Stimulated activated CD8-positive, alpha-beta memory T cell treated with anti-CD3 and anti-CD28 coated beads, Interleukin-12 subunit alpha, Interleukin-12 subunit beta, amount 100 ng/mL, for 4 hours (primary cell): ENCODE results near the gene FRMD5.

ENCODE experiments used
- DNase-seq: peaks from one replicate; pipeline ENCODE4 v3.0.0-alpha.2; 2020; ENCODE audit warnings: low read depth

The FRMD5 gene

DNA sequence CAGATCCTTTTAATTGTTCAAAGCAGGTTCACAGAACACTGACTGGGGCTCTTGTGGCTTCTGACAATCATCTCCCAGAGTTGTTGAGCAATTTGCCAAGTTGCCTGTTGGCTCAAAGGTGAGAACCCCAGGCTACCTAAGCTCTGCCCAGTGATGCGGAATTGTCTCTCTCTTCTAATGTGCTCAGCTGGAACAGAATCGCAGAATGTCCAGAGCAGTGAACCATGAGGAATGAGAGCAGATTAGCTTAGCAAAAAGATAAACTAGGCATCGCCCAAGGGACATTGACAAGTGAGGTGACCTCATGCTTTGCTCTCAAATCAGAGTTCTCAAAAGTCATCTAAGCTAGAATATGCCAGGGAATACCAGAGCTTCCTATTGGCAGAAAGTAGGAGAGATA lies 220.2 kb downstream of the FRMD5 start:
- no peak for DNase-seq

DNA sequence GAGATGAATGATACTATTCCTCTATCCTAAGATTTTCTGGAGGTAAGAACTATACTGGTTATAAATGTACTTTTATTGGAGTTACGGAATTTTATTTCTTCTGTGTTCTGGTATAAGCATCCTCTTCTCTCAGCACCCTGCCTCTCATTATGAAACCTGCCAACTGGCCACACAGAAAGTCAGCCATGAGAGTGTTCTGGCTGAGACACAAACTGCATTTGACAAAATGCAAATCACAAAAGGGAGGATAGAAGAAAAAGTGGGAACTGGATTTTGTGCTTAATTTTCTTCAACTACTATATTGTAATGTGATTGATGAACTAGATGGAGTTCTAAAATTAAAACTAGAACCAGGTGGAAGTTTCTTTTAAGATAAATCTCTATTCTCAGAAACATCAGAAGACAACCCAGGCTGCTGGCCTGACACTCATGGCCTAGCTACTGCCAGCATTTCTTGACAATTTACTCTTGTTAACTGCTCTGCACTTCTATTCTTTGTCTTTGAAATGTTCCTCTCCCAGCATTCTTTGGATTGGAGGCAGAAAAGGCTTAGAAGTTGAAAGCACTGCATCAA lies 225.2 kb downstream of the FRMD5 start:
- no peak for DNase-seq

DNA sequence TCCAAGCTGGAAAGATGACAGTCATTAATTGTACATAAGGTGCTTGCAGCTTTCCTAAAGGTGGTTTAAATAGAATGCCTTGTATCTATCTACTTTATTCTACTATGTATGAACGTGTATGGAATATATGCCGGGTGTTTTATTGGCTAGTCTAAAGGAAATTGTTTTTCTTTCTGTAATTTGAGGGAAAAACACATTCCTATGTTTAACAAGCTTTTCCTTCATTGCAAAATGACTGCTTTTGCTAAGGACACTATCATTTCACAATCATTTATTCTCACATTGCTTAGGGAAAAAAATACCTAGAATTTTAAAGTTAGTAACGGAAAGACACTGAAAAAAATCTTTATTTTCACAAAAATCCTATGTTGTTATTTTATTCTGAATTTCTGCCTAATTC lies 226.5 kb downstream of the FRMD5 start:
- no peak for DNase-seq

DNA sequence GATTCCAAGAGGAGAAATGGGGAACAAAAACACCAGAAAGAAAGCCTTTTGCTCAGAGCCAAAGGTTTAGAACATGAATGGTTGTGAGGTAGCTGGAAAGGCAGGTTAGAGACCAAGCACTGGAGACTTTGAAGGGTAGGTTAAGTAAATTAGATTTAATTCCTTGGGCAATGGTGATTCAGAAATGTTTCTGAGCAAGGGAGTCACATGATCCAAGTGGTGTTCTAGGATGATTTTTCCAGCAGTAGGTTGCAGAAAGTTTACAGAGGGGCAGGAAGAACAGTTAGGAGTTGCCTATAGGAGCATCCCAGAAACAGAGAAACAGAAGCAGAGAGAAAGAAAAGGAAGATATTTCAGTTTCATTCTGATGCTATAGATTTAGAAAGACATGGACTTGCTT lies 228.4 kb downstream of the FRMD5 start:
- DNase-seq = no peak

DNA sequence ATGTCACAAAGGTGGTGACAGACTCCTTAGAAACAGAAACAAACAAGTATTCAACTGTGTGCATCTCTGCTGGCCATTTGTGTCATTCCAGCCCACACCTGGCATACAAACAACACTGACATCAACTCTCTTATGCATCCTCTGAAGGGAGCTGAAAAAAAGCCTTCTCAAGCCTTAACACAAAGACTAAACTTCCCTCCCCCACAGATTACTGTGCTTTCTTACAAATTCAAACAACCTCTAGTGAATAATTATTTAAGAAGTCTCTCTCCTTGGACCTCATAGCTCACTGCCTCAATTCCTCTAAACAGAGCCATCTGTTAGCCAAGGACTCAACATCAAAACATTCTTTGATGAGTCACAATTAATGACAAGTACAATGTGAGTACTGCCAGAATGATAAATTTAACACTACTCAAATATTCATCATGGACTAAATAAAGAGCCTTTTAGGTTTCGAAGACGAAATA lies 236.2 kb downstream of the FRMD5 start:
- no peak for DNase-seq

DNA sequence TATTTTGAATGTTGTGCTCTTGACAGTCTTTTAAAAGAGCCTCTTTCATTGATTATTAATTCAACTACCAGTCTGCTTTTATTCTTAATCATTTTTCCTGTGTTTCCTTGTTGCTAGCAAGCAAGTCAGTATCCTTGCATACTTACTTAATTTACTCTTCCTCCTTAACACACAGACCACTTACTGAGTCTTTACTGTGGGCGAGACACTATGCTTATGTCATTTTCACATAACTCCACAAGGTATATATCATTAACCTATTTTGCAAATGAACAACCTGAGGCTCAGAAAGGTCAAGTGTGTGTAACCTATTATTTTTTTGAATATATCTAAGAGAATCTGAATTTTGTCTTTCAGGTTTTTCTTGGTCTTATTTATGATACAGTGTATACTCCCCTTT lies 237.3 kb downstream of the FRMD5 start:
- no peak for DNase-seq

DNA sequence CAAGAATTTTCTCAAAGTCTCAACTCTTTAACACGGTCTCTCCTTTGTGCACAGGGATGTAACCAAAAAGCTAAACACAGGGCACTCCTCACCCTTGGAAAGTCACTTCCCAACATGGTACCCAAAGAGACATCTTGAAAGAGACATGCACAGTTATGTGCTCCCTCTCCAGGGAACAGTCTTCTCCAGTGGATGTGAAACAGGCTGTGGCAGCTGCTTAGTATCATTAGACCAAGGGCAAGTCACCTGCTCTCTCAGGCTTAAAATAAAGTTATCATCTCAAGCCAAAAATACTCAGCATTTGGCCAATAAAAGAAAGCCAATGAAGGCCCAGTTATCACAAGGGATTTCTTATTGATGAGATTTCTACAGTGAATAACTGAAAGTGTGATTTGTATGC lies 239.9 kb downstream of the FRMD5 start:
- DNase-seq = no peak

DNA sequence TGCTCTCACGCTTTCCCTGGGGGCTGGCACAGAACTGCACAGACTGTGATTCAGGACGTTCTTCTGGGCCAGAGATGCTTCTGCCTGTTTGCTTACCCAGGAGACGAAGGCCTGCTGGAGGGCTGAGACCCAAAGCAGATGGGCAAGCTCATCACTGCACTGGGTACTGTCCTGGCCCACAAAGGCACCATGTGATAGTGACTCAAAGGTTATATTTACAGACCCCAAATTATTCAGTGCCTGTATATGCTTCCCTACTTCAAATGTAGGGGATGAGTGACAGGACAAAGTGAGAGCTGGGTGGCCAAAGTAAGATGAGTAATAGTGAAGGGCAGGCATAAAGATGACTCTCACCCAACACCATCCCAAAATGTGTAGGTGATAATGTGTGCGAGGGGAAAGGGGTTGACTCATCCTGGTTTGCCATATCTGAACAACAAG lies 240.9 kb downstream of the FRMD5 start:
- no peak for DNase-seq

DNA sequence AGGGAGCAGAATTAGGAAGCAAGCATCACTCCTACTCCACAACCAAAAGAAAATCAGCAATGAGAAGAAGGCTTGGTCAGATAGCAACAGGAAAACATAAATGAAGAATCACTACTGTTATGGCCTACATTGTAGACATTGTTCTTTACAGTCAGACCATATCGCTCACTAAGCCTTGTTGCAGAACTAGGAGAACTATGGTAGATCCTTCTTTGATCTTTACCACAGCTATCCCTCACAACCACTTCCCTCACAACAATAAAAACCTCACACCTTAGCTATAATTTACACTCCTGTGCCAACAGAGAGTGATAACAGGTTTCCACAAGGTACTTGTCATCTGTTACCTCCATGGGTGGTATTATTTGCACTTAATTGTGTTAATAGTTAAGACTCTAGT lies 241.7 kb downstream of the FRMD5 start:
- no peak for DNase-seq

DNA sequence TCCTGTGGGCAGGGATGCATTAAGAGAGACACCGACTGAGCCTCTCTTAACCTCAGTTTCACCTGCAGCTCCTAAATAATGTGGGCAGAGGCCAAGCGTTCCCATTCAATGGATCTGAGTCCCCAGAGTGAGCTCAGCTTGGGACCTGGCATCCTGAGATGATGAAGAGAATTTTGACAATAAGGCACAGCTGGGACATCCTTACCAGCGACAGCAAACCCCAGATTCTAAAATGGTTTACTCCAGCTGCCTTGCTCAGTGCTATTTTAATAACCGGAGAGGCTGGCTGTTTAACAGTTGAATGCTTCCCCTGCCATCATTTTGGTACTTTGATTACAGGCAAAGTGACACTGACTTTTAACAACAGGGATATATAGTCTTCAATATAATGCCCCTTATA lies 244.5 kb downstream of the FRMD5 start:
- DNase-seq = no peak

DNA sequence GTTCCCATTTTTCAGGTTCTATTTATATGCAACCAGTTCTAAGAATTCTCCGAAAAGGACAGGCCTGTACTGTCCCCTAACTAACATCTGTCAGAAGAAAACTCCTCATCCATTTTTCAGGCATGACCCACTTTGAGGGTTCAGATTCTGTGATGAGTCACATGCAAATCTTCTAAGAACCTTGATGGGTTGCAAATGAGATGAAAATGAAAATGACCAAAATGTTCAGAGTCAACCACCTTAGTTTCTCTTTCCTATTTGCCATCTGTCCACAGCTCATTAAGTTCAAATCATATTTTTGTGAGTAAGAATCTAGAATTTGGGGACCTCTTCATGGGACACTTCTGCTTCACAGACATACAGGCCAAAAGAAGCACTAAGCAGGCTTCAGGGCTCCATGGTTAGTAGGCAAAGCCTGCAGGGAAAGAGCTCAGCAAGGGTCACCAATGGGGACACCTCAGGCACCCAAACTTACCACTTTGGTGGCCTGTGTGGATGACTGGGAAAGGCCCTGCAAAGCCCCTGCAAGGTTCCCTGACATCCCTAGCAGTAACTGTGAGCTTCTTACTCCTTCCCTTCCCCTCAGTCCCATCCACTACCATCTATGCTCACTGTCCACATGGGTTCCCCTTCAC lies 246.3 kb downstream of the FRMD5 start:
- no peak for DNase-seq

DNA sequence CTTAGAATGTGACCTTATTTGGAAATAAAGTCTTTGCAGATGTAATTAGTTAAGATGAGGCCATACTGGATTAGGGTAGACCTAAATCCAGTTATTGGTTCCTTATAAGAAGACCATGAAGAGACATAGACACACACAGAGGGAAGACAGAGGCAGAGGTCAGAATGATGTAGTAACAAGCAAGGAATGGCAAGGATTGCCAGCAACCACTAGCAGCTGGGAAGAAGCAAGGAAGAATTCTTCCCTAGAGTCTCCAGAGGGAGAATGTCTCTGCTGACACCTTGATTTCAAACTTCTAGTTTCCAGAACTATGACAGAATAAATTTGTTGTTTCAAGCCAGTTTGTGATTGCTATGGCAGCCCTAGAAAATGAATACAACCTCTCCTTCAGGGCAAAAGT lies 251.6 kb downstream of the FRMD5 start:
- DNase-seq = no peak

DNA sequence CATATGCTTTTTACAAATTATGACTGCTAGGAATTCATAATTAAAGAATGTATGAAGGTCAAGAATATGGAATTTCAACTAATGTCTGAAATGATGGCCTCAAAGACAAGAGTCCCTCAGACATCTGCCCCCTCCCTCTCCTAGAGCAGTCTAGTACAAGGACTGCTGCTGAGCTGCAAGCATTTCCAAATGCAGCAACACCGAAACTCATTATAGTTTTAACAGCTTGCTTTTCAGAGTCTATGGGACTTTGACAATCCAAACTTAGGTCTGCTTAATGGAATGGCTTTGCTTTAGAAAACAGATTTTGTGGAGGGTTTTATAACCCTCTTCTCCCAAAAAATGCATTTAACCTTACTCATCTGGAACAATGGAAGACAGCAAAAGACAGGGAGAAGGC lies 252.9 kb downstream of the FRMD5 start:
- no peak for DNase-seq

DNA sequence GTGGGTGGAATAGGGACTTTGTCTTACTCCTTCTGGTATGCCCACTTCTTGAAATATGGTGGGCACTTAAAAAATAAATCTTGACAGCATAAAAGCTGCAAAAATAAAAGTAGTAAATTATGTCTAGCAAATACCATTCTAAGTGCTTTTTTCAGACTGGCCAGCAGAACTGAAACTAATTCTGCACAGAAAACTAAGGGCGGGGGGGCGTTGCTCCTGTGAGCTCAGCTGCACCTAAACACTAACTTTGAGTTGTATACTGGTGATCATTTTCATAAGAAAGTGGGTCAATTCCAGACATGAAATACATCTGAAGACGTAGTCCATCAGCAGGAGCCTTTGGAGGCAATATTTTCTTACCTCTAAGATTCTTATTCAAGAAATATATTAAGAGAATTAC lies 253.5 kb downstream of the FRMD5 start:
- no peak for DNase-seq

DNA sequence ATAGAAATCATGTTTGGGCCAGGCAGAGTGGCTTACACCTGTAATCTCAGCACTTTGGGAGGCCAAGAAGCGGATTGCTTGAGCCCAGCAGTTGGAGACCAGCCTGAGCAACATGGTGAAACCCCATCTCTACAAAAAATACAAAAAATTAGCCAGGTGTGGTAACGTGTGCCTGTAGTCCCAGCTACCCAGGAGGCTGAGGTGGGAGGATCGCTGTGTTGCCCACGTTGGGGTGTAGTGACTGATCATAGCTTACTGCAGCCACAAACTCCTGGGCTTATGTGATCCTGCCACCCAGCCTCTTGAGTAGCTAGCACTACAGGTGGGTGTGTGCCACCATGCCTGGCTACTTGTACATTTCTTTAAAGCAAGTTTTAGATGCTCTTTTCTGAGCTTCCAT lies 254.0 kb downstream of the FRMD5 start:
- DNase-seq = no peak

DNA sequence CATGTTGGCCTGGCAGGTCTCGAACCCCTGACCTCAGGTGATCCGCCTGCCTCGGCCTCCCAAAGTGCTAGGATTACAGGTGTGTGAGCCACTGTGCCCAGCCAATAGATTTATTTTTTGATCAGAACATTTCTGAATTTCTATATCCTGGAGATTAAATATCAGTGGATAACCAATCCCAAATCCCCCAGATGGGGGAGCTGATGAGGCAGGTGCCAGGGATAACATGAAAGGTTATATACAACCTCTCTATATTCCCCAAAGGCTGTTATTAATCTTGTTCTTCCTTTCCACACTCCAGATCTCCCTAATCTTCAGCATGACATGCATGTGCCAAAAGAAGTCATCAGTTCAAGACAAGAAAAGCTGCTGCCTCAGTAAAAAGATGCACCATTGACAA lies 256.0 kb downstream of the FRMD5 start:
- no peak for DNase-seq

DNA sequence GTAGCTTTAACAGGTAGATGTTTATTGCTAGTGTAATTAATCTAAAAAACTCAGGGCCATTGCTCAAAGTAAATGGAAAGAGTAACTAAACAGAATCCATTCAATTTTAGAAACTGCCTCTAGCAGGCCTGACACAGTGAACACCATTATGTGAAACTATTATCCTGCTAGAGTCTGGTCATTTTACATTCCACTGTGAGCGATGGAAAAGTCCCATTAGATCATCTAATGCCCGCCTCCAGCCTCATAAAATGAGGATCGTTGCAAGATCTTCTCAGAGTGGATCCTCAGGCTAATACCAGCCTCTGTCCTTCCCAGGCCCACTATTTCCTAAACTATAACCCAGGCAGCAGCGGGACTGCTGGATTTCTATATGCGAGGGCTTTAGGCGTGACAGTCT lies 260.6 kb downstream of the FRMD5 start:
- DNase-seq = no peak

DNA sequence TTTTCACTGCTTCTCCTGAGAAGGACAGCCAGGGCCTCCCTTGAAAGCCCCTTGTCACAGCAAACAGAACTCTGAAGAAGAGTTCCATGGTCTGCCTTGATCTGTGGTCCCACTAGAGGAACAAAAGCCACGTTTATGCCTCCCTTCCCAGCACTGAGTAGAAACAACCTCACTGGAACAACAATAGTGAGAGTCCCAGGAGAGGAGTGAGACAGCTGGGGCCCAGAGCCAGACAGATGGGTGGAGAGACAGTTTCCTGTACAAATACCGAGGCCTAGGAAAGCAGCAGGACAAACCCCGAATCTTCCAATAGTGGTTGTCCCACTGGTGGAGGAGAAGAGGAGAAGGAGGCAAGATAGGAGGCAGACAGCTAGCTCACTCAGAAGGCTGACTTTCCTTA lies 262.2 kb downstream of the FRMD5 start:
- DNase-seq = no peak

DNA sequence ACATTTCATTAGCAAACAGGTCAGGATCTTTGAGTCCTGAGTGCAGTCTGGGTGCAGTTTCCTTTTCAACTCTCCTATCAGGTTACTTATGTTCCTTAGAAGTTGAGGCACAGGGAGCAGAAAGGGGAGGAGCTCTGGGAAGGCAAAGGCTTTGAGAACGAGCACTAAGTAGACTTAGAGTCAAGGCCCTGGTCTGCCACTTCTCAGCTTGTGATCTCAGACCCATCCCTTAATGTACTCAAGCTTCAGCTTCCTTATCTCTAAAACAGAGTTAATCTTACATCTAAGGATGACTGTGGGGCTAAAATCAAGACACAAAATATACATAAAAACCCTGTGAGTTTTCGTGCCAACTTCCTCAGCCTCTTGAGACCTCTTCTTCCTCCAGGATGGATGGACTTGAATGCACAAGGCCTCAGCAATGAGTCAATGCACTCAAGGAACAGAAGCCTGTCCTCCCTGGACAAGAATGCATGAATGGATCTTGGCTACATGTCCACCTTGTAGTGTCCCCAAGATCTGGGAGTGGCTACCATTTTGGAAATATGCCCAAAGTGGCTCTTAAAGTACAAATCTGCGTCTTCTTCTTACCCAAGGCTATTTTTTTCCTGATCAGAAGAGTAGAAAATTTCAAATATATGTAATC lies 263.2 kb downstream of the FRMD5 start:
- no peak for DNase-seq

DNA sequence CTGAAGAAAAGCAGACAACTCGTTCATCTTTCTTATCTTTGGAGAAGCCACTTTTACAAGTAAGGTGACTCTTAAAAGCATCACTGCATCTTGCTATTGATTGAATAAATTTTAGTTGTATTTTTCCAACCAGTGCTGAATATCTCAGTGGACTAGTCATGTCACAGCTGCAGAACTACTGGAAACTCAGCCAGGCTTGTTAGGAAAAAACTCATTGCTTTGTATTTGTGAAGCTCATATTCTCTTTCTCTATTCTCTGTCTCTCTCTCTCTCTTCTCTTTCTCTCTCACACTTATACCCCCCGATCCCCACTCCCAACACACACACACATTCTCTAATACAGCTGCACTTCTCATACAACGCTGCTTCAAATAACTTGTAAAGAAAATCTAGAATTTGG lies 264.0 kb downstream of the FRMD5 start:
- DNase-seq = no peak

DNA sequence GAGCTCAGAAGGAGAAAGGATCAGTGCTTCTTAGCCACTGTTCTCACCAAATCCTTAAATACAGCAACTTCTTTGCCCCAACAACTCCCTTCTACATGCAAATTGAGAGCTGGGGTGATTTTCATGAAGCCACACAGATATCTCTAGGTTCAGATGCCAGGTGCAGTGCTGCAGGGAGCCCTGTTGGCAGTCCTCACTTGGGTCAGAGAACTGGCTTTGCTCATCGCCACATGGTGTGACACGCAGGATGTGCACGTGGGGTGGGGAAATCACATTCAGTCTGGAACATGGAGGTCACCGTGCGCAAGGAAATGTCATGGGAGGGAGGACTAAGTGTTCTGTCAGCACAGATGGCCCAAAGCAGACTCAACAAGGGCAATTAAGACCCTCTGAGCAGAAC lies 264.5 kb downstream of the FRMD5 start:
- no peak for DNase-seq

DNA sequence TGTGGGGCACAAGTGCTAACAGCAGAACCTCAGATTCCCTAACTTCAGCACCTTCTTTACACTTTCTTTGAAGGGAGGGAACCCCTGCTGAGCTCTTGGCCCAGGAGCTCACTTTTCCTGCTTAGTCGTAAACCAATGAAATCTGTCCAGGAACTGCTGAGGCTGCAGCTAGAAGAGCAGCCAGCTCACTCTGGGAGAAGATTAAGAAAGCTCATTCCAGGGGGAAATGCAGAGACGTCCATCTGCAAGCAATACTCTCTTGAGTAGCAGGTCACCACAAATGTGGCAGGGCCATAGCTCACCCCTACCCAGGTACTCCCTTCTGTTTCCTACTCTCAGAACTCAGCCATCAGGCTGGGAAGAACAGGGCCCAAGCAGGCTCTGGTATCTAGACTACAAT lies 265.0 kb downstream of the FRMD5 start:
- DNase-seq = no peak

DNA sequence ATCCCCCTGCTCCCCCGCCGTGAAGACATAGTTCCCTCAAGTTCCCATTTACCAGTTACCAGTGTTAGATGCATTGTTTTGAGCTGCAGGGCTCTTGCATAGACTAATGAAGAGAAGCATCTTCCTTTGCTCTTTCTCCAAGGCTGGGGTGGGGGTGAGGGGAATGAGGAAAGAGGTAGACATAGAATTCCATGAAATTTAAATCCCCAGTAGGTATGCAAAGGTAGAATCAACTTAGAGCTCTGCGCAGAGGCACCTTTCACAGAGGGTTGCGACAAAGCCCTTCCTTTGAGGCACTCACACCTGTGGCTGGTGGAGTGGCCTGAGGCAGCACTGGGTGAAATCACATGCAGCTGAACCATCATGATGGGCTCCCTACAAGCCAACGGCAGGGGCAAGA lies 266.9 kb downstream of the FRMD5 start:
- DNase-seq = no peak

DNA sequence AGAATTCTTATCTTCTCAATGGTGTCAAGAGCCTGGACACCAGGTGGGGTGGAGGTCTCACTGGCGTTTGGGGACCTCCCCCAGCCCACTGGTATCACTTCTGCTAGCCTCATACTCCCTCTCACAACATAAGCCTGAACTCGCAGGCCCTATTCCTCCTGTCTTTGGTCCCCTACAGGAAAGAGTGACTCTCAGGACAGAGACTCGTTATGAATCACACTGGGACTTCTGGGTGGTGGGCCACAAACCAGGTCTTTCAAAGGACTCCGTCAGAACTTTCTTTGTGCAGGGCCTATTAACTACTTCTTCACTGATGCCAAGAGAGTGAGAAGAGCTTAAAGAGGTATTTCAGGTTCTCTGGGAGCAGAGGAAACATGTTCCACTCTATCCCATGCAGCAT lies 267.9 kb downstream of the FRMD5 start:
- no peak for DNase-seq
